GM12864 (cell line): Measurements from ENCODE around the gene C3orf80.

Experiments used
- DNase-seq: peaks from one replicate; pipeline ENCODE4 v3.0.0-alpha.2; 2011; ENCODE audit warnings: low read depth
- H3K4me3 ChIP-seq: 2 replicates; pipeline ENCODE4 v1.5.1; 2011; ENCODE audit warnings: mild to moderate bottlenecking, low read depth, low read length, control low read depth
- TF ChIP-seq, protein P1 (sequence below): IDR thresholded peaks from 2 replicates; pipeline ENCODE4 v1.5.1; 2011; ENCODE audit warnings: low read depth, mild to moderate bottlenecking, moderate library complexity, low read length, control low read depth, inconsistent platforms; ENCODE audit errors: missing control alignments

The C3orf80 gene

DNA sequence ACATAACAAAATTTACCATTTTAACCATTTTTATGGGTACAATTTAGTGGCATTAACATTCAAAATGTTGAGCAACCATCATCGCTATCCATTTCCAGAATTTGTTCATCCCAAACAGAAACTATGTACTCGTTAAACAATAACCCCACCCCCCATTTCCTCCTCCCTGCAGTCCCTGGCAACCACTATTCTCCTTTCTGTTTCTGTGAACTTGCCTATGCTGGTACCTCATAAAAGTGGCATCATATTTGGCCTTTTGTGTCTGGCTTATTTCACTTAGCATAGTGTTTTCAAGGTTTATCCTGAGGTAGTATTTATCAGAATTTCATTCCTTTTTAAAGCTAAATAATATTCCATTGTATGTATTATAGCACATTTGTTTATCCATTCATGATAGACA lies 32.4 kb downstream of the C3orf80 start:
- no peak for DNase-seq
- no peak overlapping the region for H3K4me3 ChIP-seq
- TF ChIP-seq, protein P1, sequence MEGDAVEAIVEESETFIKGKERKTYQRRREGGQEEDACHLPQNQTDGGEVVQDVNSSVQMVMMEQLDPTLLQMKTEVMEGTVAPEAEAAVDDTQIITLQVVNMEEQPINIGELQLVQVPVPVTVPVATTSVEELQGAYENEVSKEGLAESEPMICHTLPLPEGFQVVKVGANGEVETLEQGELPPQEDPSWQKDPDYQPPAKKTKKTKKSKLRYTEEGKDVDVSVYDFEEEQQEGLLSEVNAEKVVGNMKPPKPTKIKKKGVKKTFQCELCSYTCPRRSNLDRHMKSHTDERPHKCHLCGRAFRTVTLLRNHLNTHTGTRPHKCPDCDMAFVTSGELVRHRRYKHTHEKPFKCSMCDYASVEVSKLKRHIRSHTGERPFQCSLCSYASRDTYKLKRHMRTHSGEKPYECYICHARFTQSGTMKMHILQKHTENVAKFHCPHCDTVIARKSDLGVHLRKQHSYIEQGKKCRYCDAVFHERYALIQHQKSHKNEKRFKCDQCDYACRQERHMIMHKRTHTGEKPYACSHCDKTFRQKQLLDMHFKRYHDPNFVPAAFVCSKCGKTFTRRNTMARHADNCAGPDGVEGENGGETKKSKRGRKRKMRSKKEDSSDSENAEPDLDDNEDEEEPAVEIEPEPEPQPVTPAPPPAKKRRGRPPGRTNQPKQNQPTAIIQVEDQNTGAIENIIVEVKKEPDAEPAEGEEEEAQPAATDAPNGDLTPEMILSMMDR, result no peak

DNA sequence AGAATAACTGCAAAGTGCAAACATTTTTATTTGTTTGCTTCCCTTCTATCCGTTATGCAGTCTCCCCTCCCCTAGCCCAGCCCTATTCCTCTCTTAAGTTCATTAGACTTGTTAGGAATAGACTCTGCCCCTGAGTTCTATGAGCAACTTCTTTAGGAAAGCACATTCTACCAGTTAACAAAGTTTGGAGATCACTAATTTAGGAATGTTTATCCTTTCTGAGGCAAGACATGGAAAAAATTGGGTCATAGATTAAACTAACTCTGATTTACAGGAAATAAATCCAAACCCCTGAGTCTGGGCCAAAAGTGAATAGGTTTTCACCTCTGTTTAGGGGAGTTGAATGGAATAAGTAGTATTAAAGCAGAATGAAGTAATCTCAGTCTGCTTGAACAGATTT lies 34.4 kb downstream of the C3orf80 start:
- DNase-seq, result no peak
- H3K4me3 ChIP-seq, result no peak overlapping the region
- TF ChIP-seq, protein P1, result no peak

DNA sequence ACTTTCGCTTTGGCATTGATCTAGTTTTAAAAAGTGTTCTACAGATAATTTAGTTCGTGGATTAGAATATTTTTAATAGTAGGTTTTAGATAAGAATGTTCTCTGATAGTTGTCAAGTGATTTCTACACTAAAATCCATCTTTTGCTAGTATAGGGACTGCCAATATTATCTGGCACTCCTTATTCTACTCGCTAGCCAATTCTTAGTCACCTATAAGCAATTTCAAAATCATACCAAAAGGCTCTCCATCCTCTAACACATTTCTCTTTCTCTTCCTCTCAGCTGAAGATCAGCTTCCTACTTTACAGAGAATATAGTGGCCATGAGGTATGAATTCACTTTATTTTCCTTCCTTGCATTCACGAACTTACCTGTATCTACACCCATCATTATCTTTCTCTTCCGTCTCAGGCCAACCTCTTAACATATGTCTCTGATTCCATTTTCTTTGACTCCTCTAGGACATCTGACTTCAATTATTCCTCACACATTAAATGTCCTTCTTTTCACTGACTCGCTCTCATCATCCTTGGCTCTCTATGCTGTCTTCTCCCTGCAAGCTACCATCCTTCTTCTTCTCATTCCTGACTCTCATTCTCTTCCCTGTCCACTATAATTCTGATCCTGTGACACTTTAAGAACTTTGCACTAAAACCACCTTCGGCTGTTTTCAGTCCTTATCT lies 35.5 kb downstream of the C3orf80 start:
- no peak for DNase-seq
- TF ChIP-seq, protein P1, result no peak
- H3K4me3 ChIP-seq, result no peak overlapping the region

DNA sequence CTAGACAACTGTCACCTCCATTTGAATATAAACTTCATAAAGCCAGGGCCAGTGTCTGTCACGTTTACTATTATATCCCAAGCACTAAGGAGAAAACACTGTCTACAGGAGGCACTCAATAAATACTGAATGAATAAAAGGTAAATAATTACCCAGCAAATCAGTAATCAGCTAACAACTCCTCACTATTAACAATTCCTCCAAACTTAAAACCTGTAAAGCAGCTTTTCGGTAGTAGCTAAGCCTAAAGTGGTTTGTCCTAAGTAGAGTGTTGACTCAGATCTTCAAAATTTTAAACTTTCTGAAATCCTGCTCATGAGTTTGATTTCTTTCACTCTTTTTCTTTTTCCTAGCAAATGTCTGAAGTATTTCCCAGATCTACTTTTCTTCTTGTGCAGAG lies 39.9 kb downstream of the C3orf80 start:
- no peak overlapping the region for H3K4me3 ChIP-seq
- TF ChIP-seq, protein P1, result no peak
- DNase-seq, result no peak
